C4-2B (cell line): ENCODE measurements around the gene CD163L1.

Experiments used
- CTCF ChIP-seq: fragments of 450-650 bp; conservative IDR thresholded peaks from 2 replicates; pipeline ENCODE4 v1.5.1; 2017; ENCODE audit warnings: mild to moderate bottlenecking
- ZFX ChIP-seq: fragments of 450-650 bp; IDR thresholded peaks from 2 replicates; pipeline ENCODE4 v1.6.1; 2017

GRCh38 chr12:7439579-7440505 lies 4.1 kb downstream of the CD163L1 start:
- TF ChIP-seq CTCF (no peak), ZFX (no peak)
